Gastroesophageal sphincter (tissue), 3 donors: ENCODE results near the gene DNAAF5.

Experiments used
- EP300 ChIP-seq: sonication (generic); formaldehyde crosslinking; IDR thresholded peaks from one replicate; pipeline ENCODE4 v1.6.1; 2017; ENCODE audit warnings: antibody characterized with exemption, mild to moderate bottlenecking
- POLR2AphosphoS5 ChIP-seq: sonication (generic); formaldehyde crosslinking; IDR thresholded peaks from one replicate; pipeline ENCODE4 v1.6.1; 2017; ENCODE audit warnings: antibody characterized with exemption
- TF ChIP-seq, protein P1 (sequence below), 4 experiments: fragments of 200-600 bp in 2 of 4; fragments of 450-650 bp in 2 of 4; sonication (generic) in 1 of 4; IDR thresholded peaks; one replicate each; pipeline ENCODE4 v1.5.1; 2017 to 2019; ENCODE audit warnings: antibody characterized with exemption in 4 of 4, mild to moderate bottlenecking in 2 of 4, moderate library complexity in 2 of 4

DNA sequence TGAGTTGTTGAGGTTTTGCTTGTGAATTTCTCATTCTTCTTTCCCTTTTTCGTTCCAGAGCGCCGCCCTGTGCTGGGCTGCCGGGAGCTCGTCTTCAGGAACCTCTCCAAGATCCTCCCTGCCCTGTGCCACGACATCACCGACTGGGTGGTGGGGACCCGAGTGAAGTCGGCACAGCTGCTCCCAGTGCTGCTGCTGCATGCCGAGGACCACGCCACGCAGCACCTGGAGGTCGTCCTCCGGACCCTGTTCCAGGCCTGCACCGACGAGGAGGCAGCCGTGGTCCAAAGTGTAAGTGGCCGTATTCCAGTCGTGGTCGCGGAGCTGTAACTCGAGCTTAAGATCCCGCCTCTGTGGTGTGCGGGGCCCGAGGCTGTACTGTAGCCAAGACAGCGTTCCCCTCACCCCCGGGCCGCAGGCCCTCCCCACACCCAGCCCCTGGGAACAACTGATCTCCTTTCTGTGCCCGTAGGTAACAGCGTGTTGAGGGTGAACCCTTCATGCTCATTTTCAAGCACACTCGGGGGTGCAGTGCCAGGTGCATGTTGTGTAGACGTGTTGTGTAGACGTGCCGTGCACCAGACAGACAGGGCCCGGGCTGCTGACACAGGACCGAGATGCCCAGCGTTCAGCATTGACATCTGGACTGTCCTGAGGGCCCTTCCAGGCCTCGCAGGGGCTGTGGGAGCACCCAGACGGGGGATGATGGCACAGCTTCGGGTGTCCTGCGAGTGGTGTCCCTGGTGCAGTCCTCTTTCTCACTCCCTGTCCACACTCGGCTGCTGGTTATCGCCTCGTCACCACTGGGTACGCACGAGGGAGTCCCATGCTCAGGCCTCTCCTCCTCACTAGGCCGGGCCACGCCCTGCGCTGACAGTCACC is 28.3 kb downstream of the DNAAF5 start:
- TF ChIP-seq, protein P1, sequence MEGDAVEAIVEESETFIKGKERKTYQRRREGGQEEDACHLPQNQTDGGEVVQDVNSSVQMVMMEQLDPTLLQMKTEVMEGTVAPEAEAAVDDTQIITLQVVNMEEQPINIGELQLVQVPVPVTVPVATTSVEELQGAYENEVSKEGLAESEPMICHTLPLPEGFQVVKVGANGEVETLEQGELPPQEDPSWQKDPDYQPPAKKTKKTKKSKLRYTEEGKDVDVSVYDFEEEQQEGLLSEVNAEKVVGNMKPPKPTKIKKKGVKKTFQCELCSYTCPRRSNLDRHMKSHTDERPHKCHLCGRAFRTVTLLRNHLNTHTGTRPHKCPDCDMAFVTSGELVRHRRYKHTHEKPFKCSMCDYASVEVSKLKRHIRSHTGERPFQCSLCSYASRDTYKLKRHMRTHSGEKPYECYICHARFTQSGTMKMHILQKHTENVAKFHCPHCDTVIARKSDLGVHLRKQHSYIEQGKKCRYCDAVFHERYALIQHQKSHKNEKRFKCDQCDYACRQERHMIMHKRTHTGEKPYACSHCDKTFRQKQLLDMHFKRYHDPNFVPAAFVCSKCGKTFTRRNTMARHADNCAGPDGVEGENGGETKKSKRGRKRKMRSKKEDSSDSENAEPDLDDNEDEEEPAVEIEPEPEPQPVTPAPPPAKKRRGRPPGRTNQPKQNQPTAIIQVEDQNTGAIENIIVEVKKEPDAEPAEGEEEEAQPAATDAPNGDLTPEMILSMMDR (IDR thresholded peaks at IDR 0.05) = no peak
- TF ChIP-seq EP300 = no peak
- no peak for TF ChIP-seq POLR2AphosphoS5
